ENCODE results near the gene METTL8.
"Not testable (repeated sequence)": the region's sequence is repeated elsewhere in the genome, so short reads cannot be mapped to it uniquely, and the experiment has no call there.

The METTL8 gene

DNA sequence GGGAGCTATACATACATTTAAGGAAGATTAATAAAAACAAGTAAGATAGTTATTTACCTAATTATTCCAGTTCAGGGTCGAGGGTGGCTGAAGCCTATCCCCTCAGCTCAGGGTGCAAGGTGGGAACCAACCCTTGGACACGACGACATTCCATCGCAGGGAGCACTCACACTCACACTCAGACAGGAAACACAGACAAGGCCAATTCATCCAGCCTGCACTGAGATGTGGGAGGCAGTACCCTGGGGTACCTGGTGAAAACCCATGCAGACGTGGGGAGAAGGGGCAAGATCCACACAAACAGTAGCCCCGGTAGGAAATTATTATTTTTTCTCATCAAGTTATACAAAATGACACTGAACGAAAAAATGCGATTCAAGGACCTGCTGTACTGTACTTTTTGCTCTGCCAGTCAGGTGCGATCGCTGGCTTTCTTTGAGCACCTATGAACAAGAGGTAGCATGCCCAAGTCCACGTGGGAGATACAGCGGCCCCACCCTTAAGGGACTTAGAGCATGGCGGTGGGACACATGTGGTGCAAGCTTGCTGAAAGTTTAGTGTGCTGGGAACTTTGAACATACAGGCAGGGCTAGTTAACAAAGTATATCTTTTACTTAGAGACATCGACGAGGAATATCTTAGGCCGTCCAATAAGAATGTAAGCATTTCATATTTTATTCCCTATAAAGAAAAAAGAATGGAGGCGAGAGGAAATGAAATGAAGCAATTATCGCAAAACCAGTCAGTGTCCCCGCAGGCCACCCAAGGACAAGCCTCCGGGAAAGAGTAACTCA is 624 bp downstream of the METTL8 start:
- peak overlapping the region; percentile 79 to 99 (median 95) for H3K9ac ChIP-seq
- H3K27ac ChIP-seq: peak overlapping the region in 10 of 11 experiments; percentile 89 to 99 (median 96); a peak in 20 of 22 replicates
- no peaks in the 10 kb centered on the region for H3K27me3 ChIP-seq
- H3K36me3 ChIP-seq: peaks cover 38 to 59% (median 47%) of the 10 kb centered on the region in 11 experiments
- peak overlapping the region; percentile 65 to 91 (median 77) for H3K4me2 ChIP-seq
- peaks cover 34 to 58% (median 44%) of the 10 kb centered on the region in 11 experiments for H3K9me3 ChIP-seq (replicated peaks in 1 of 11)
- peak overlapping the region; percentile 69 to 87 (median 74) for H3K4me3 ChIP-seq
- H3K4me1 ChIP-seq: peaks cover 15 to 29% (median 23%) of the 10 kb centered on the region in 10 experiments
- H4K20me1 ChIP-seq: no peaks in the 10 kb centered on the region
- TF ChIP-seq Cebpa-rat (IDR thresholded peaks at IDR 0.05): no peak

- no peaks in the 10 kb centered on the region for H4K20me1 ChIP-seq
- peaks cover 30 to 51% (median 39%) of the 10 kb centered on the region in 11 experiments for H3K36me3 ChIP-seq
- H3K9ac ChIP-seq: peak overlapping the region in 2 of 11 experiments; percentile 92 to 95; a peak in 4 of 22 replicates
- peak overlapping the region in 6 of 10 experiments; percentile 69 to 87 (median 74); a peak in 5 of 20 replicates for H3K4me3 ChIP-seq
- no peaks in the 10 kb centered on the region for H3K27me3 ChIP-seq
- peaks cover 15 to 29% (median 23%) of the 10 kb centered on the region in 10 experiments for H3K4me1 ChIP-seq
- peak overlapping the region in 2 of 11 experiments; percentile 94 to 99; a peak in 4 of 22 replicates for H3K27ac ChIP-seq
- TF ChIP-seq Cebpa-rat (IDR thresholded peaks at IDR 0.05): no peak
- H3K4me2 ChIP-seq: peak overlapping the region; percentile 65 to 91 (median 77); a peak in 21 of 22 replicates
- H3K9me3 ChIP-seq (replicated peaks in 1 of 11): peaks cover 37 to 60% (median 46%) of the 10 kb centered on the region in 11 experiments
These were observed 1.4 kb downstream of the METTL8 start for GRCh38 chr2:171432206-171432968.

GRCh38 chr2:171431677-171432167 is 2.1 kb downstream of the METTL8 start:
- Histone ChIP-seq H3K9ac (no peak overlapping the region), H3K9me3 (replicated peaks in 1 of 11) (peaks cover 44 to 61% (median 50%) of the 10 kb centered on the region in 11 experiments), H3K27me3 (no peaks in the 10 kb centered on the region), H3K4me2 (peak overlapping the region in 2 of 11 experiments; percentile 75 to 77; a peak in 1 of 22 replicates), H3K27ac (no peak overlapping the region), H4K20me1 (no peaks in the 10 kb centered on the region), H3K36me3 (peaks cover 24 to 44% (median 33%) of the 10 kb centered on the region in 11 experiments), H3K4me3 (no peak overlapping the region; a peak in 1 of 20 replicates), H3K4me1 (peaks cover 15 to 29% (median 23%) of the 10 kb centered on the region in 10 experiments)
- no peak for TF ChIP-seq Cebpa-rat (IDR thresholded peaks at IDR 0.05)

DNA sequence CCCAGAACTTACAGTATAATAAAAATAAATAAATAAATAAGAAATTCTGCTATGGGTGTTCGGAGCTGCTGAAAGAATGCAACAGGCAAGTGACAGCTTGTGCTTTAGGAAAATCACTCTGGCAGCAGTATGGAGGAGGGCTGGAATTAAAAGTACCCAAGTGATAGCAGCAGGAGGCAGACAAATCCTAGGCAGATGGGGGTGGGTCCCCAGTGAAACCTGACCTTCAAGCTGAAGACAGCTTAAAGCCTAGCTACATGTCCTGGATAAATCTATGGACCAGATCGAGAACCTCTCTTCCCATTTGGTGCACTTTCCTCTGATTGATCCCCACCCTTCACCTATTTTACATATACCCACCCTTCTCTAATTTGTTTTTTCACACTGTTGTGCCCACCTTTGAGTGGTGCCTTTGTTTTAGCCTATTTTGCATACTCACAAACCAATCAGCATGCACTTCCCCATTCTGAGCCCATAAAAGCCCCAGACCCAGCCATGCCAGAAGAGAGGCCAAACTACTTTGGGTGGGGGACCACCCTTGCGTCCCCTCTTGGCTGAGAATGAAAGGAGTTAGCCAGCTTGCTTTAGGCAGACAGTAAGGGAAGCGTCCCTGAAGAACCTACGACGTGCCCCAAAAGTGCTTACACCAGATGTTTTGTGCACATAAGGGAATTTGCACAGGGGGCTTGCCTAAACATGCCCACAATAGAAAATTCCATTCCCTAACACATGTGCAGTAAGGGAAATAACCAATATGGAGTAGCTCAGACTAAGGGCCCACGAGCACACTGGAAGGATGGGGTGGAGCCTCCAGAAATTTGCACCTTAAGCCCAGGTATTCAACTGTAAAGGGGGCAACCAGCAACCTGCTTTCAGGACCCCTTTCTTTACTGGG is 3.0 kb downstream of the METTL8 start:
- H3K4me2 ChIP-seq: no peak overlapping the region
- peaks cover 15 to 27% (median 21%) of the 10 kb centered on the region in 10 experiments for H3K4me1 ChIP-seq
- no peak overlapping the region for H3K9ac ChIP-seq
- peaks cover 42 to 61% (median 53%) of the 10 kb centered on the region in 11 experiments for H3K9me3 ChIP-seq (replicated peaks in 1 of 11)
- H3K36me3 ChIP-seq: peaks cover 15 to 37% (median 28%) of the 10 kb centered on the region in 11 experiments
- peak overlapping the region in 5 of 10 experiments; percentile 9 to 46 (median 30); a peak in 6 of 20 replicates for H3K4me3 ChIP-seq
- TF ChIP-seq Cebpa-rat (IDR thresholded peaks at IDR 0.05): no peak
- no peak overlapping the region for H3K27ac ChIP-seq
- no peaks in the 10 kb centered on the region for H3K27me3 ChIP-seq
- H4K20me1 ChIP-seq: no peaks in the 10 kb centered on the region

DNA sequence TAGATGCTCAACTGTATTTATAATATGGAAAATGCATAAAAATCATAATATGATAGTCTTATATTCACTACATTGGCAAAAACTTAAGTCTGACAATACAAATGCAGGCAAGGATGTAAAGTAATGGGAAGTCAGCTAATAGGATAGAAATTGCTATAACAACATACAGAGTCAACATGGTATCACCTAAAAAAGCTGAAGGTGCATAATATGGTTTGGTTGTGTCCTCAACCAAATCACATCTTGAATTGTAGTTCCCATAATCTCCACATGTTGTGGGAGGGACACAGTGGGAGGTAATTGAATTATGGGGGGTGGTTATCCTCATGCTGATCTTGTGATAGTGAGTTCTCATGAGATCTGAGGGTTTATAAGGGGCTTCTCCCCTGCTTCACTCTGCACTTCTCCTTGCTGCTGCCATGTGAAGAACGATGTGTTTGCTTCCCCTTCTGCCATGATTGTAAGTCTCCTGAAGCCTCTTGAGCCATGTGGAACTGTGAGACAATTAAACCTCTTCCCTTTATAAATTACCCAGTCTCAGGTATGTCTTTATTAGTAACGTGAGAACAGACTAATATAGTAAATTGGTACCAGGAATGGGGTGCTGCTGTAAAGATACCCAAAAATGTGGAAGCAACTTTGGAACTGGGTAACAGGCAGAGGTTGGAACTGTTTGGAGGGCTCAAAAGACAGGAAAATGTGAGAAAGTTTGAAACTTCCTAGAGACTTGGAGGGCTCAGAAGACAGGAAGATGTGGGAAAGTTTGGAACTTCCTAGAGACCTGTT is 10.9 kb downstream of the METTL8 start:
- peaks cover 22 to 41% (median 33%) of the 10 kb centered on the region in 11 experiments for H3K36me3 ChIP-seq
- H3K9me3 ChIP-seq (replicated peaks in 1 of 11): peaks cover 36 to 60% (median 53%) of the 10 kb centered on the region in 11 experiments
- H4K20me1 ChIP-seq, H3K4me3 ChIP-seq, H3K27ac ChIP-seq, H3K9ac ChIP-seq, H3K4me1 ChIP-seq, H3K4me2 ChIP-seq, H3K27me3 ChIP-seq: not testable (repeated sequence)

GRCh38 chr2:171420728-171421563 is 12.8 kb downstream of the METTL8 start:
- TF ChIP-seq Cebpa-rat (IDR thresholded peaks at IDR 0.05): no peak
- Histone ChIP-seq H3K4me3 (no peak overlapping the region), H3K4me1 (no peaks in the 10 kb centered on the region), H3K9ac (no peak overlapping the region), H3K36me3 (peaks cover 22 to 38% (median 33%) of the 10 kb centered on the region in 11 experiments), H3K27ac (no peak overlapping the region), H3K9me3 (replicated peaks in 1 of 11) (peaks cover 33 to 45% (median 42%) of the 10 kb centered on the region in 11 experiments), H3K4me2 (no peak overlapping the region), H4K20me1 (peaks cover 0 to 10% (median 0%) of the 10 kb centered on the region in 11 experiments; a peak in 6 of 22 replicates), H3K27me3 (no peaks in the 10 kb centered on the region)

DNA sequence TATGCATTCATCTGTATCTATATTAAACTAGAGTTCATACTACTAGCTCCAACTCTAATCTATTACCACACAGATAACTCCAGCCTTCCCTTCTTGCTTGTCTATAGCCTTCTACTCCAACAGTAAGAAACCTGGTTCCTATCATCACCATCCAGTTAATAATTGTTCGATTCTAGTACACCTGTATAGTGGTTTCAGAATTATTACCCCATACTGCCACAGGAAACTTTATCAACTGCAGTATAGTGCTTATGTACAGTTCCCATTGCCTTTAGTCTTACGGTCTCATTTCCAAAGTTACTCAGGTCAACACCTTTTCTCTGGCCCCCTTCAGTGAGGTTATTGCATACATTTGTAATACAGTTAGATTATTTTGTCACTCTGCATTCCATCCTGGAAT is 14.5 kb downstream of the METTL8 start:
- no peak for TF ChIP-seq Cebpa-rat (IDR thresholded peaks at IDR 0.05)
- Histone ChIP-seq H3K4me2 (no peak overlapping the region), H3K4me3 (no peak overlapping the region), H3K36me3 (peaks cover 10 to 21% (median 17%) of the 10 kb centered on the region in 11 experiments; a peak in 20 of 22 replicates), H4K20me1 (peaks cover 0 to 10% (median 0%) of the 10 kb centered on the region in 11 experiments; a peak in 6 of 22 replicates), H3K27ac (no peak overlapping the region), H3K27me3 (no peaks in the 10 kb centered on the region), H3K9ac (no peak overlapping the region), H3K9me3 (replicated peaks in 1 of 11) (peaks cover 17 to 29% (median 26%) of the 10 kb centered on the region in 11 experiments), H3K4me1 (no peaks in the 10 kb centered on the region)
